Smooth muscle cell of the brain vasculature (primary cell): ENCODE measurements around the gene SHISA7.
"Not testable (repeated sequence)": the region's sequence is repeated elsewhere in the genome, so short reads cannot be mapped to it uniquely, and the experiment has no call there.

ENCODE experiments used
- DNase-seq: peaks from one replicate; pipeline ENCODE4 v3.0.0-alpha.2; 2012; ENCODE audit warnings: low read depth, low spot score

Gene SHISA7

DNA sequence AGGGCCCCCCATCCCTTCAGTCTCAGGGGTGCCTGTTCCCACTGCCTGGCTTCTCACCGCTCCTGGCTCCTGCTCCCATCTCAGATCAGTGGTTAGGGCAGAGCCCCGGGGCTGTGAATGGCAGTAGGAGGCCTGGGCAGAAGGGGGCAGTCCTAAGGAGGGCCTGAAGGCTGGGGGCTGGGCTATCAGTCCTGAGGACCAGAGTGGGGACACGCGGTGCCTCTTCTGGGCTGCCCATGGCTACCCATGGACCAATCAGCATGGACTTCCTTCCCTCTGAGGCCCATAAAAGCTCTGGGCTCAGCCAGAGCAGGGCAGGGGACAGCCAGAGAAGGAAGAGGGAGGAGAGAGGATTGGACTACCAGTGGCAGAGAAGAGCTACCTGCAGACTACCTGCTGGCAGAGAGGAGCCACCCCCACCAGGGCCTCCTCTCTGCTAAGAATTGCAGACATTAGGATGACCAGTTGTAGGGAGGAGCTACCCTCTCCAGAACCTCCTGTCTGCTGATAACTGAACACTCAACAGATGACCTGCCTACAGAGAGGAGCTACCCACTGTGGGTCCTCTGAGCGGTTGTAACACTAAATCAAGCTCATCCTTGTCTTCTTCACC is 23.4 kb downstream of the SHISA7 start:
- DNase-seq, result no peak

DNA sequence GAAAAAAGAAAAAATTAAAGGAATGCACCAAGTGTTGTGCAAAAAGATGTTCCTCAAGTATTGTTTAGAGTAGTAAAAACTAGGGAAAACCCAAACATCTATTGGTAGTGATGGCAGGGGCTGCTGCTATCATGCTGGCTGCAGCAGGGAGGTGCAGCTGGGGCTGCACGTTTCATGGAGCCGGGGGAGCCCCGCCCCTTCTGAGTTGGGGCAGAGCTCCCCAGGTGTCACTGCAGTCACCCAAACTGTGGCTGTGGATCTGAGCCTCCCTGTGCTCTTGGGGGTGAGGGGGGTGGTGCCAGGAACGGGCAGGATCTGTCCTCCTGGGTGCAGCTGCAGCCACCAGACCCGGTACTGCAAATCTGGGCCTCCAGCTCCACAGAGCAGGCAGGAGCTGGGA is 24.0 kb downstream of the SHISA7 start:
- DNase-seq, result no peak

DNA sequence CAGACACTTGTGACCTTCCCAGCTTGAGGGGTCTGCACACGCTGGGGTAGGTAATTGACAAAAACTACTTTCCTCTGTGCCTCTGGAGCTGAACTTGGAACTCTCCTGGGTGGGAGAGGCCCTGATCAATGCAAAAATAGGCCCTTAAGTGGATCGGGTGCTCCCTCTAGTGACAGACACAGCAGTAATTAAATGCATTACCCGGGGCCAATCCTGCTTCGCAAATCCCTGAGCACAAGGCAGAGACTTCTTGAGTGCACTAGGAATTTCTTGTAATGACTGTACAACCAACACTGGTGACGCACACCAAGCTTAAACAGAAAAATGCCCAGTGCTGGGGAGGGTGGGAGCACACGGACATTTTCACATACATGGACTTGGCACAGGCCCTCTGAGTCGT is 24.9 kb downstream of the SHISA7 start:
- peak; percentile 54 for DNase-seq

DNA sequence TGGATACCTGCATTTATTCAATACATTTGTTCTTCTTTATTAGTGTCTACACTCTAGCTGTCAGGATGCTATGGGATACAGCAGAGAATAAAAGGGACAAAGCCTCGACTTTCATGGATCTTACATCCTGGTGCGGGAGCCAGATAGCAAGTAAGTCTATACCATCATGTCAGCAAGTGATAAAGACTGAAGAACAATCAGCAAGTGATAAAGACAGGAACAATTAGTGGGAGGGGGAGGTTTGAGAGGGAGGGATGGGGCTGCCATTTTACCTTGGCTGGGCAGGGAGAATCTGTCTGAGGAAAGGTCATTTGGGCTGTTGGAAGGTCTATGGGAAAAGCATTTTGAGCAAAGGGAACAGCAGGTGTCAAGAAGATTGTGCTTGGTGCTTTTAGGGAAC is 32.9 kb downstream of the SHISA7 start:
- no peak for DNase-seq

DNA sequence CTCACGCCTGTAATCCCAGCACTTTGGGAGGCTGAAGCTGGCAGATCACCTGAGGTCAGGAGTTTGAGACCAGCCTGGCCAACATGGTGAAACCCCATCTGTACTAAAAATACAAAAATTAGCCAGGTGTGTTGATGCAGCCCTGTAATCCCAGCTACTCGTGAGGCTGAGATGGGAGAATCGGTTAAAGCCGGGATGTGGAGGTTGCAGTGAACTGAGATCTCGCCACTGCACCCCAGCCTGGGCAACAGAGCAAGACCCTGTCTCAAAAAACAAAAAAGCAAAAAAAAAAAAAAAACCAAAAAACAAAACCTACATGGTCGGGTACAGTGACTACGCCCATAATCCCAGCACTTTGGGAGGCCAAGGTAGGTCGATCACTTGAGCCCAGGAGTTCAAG is 33.9 kb downstream of the SHISA7 start:
- DNase-seq, result not testable (repeated sequence)

DNA sequence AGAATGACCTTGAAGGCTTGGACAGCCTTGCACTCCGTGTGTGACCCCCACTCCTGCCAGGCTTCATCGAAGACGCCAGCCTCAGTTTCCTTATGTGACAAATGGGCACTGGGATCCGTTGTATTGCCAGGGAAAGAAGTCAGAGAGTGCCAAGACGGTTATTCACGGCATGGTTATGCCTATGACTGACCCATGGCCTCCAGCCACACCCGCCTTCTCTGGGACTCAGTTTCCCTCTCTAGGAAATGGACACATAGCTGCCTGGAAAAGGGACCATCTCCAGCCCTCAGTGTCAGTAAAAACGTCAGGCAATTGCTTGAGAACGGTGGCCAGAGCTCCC is 34.6 kb downstream of the SHISA7 start:
- DNase-seq, result no peak

DNA sequence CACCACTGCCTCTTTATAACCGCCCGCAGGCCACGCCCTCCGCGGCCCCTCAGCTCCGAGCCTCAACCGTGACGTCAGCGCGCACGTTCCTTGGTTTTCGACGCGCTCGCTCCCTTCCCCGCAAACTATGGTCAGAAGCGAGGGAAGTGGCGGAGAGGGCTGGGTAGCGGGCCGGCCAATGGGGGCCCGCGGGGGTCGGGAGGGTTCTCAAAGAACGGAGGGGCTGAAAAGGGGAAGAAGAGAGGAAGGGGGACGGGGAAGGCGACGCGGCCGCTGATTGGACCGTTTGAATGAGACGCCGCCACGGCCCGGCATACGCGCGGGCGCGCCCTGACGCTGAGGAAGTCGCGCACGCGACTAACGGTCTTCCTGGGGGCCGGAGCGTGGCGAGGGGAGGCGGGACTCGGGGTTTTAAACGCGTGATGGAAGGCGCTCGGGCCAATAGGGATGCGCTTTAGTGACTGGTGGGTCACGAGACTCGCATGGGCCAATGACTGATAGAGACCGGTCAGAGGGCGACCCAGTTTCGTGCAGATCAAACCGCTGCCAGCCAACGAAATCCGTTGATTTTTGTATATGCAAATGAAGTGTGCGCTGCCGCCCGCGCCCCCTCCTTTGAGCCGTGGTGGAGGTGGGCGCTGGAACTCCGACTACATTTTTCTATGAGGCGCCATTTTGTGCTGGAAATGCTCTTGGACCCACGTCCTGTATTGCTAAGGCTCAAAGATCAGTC is 35.1 kb downstream of the SHISA7 start:
- DNase-seq, result peak; percentile 99

DNA sequence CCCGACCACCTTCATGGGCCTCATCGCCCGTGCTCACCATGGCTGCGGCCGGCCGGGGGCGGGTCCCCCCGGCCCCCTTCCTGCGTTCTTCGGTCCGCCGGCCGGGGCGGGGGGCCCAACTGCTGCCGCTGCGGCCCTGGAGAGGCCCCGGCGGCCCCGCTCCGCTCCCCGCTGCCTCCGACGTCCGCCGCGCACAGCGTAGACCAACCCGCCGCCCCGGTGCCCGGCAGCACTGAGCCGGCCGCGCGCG is 35.6 kb downstream of the SHISA7 start, which contains the start of gene UBE2S:
Gene UBE2S, minus strand, starts transcription at position 239 of the 250 bp plus-strand sequence. Its CDS starts 199 bp downstream, at position 40.
- DNase-seq, result not testable (repeated sequence)

DNA sequence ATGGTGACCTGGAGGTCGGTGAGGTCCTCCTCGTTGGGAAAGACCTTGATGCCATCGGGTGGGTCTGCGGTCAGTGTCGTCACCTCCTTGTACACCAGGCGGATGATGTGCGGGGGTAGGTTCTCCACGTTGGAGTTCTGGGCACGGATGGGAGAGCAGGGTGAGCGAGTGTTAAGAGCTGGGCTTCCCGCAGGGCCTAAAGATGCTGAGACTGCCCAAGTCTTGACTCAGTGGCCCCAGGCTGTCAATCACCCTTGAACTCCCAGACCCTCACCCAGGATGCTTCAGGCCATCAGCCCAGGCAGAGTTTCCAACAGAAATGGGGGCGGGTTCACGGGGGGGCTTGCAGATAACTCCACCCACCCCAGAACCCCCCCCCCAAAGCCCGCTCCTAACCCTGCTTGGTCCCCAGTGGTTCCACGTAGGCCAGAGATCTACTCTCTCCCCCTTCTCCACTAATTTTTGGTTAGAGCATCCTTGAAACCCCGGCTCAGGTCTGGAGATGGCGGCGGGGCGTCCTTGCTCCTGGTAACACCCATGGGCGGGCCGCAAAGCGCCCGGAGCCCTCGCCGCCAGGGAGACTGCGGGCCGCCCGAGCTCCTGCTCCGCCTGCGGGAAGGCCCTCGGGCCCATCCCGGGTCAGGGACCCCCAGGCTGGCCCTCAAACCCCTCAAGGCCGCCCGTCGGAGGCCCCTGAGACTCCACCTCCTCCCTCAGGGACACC is 36.1 kb downstream of the SHISA7 start:
- DNase-seq, result no peak

DNA sequence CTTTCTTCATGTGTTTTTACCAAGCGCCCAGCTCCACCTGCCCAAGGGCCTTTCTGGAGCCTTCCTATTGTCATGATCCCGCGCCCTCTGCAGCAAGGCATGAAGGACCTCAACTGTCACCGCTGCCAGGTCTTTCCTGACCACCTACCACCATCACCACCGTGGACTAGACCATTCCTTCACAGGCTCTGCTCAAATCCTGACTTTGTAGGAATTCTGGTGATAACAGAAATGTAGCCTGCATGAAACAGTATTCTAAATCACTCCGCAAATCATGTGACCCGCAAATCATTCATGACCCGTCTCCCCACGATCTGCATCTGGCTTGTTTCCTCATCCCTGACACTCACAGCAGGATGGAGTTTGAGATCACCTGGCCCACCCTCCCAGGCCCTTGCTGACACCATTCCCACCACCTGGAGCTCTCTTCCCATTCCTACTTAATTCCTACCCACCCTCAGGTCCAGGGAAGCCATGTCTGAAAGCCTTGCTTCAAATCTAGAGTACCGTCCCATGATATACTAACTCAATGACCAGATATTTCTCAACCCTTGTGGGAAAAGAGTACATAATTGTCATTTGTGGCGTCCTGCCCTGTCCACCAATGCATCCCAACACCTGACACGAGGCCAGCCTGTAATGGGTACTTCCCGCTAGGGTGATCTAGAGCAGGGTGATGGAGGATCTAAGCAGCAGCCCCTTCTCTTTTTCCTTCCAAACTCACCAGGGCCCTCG is 36.8 kb downstream of the SHISA7 start:
- DNase-seq, result no peak

DNA sequence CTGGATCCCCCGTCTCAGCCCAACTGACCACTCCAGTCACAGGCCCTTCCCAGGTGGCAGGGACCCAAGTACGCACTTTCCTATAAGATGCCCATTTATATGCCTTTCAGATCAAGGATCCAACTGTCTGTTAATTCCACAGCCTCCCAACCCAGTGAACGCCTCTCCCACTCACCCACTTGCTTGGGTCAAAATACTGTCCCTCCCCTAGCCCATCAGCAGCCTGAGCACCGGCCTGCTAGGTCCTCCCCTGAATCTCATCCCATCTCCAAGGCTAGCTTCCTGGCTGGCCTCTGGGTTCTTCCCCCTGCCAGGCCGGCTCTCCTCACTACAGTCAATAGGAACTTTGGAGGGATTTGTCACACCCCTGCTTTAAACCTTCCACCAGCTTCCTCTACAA is 37.5 kb downstream of the SHISA7 start:
- DNase-seq, result no peak

DNA sequence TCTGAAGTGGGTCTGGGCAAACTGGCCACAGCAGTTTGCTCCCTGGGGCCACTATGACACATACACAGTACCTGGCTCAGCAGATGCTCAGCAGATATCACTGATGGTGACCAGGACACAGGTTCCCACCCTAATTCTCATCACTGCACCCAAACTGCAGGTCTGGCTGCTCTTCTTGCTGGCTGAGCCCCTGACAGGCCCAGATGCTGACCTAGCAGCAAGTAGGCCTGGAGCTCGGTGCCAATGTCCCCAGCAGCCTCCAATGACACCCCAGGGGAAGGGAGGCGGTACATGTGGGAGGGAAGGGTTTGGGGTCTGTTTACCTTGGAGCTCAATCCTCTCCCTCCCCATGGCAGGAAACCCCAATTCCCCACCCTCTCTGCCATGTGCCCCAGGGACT is 40.6 kb downstream of the SHISA7 start:
- DNase-seq, result no peak

DNA sequence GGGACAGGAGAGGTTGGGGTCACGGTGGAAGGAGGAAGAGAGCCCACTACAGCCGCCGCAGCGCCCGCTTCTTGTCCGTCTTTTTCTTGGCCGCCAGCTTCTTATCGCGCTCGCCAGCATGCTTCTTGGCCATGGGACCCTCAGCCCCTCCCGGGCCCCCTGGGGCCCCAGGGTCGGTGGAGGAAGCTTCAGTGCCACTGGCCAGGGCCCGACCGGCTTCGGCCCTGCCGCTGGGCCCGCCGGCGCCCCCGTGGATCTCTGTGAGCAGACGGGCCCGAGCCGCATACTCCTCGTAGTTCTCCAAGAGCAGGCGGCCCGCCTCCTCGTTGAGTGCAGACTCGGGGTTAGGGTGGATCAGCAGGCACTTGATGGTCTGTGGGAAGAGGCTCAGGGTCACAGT is 41.7 kb downstream of the SHISA7 start:
- DNase-seq, result not testable (repeated sequence)

DNA sequence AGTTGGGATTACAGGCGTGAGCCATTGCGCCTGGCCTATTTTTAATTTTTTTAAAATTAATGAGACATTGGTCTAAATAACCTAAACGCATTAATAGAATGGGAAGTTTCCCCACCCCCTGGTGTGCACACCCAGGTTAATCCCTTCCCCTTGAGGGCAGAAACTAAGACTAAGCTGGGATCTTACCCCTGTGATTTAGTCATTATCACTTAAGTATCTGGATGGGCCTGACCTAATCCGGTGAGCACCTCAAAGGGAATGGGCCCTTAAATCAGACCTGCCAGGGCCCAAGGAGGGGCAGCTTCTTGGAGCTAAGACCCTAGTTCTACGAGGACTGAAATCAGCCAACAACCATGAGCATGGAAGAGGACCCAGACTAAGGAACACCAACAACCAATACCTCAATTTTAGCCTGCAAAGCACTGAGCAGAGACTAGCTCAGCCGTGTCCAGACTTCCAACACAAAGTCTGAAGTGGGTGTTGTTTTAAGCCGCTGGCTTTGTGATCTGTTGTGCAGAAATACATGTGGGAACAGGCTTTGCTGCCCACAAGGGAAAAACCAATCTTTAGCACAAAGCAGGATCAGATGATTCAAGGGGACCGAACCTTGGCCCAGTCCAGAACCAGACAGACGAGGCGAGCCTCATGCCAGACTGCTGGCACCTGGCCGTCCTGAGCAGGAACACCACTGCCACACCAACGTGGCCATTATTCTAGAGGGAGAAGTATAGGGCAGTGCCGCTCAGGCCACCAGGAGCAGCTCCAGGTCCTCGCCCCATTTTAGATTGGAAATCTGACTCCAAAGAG is 42.6 kb downstream of the SHISA7 start:
- no peak for DNase-seq

DNA sequence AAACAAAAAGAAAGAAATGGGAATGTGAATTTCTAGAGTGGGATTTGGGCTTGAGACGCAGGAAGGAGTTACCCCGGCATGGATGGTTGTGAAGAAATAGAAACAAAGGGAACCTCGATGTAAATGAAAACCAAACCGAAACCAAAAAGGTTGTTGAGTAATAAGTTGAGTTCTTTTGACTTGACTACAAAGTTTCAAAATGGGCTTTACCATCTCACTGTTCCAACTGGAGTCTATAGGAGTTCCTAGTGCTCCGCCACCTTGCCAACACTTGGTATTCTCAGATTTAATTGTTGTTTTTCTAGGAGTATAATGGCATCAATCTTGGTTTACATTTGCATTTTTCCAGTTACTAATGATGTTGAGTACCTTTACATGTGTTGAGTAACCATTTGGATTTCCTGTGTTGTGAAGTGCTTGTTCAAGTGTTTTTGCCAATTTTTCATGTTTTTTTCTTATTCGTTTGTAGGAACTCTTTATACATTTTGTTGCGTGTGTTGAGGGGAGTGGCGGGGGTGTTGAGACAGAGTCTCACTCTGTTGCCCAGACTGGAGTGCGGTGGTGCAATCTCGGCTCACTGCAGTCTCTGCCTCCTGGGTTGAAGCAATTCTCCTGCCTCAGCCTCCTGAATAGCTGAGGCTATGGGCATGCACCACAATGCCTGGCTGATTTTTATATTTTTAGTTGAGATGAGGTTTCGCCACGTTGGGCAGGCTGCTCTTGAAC is 44.7 kb downstream of the SHISA7 start:
- no peak for DNase-seq

DNA sequence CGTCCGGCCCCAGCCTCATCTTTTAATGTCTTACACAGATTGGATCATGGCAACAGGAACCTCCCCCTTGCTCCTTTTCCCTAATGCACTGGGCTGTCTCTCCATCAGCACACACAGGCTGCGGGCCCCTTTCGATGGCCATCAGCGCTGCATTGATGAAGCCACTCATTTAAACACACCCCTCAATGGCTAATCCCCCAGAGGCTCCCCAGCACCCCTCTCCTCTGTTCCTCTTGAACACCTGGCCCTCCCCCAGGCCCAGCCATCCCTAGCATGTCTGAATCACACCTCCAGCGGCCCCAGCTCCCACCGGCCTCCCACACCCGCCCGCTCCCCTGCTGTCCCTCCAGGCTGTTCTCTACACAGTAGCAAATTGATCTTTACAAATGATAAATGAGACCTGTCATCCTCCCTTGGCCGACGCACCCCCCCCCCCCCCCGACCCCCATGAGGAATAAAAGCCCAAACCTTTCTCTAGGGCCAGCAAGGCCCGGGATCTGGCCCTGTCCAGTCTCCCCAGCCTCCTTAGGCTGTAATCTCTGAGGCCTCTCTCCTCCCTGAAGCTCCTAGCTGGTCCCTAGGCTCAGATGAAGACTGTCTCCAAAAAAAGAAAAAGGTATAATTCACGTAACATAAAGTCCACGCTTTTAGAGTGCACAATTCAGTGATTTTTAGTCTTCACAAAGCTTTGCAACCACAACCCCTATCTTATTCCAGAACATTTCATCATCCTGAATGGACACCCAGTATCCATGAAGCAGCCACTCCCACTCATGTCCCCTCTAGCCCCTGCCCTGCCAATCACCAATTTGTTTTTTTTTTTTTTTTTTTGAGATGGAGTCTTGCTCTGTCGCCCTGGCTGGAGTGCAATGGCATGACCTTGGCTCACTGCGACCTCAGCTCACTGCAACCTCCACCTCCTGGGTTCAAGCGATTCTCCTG is 50.0 kb downstream of the SHISA7 start:
- no peak for DNase-seq

DNA sequence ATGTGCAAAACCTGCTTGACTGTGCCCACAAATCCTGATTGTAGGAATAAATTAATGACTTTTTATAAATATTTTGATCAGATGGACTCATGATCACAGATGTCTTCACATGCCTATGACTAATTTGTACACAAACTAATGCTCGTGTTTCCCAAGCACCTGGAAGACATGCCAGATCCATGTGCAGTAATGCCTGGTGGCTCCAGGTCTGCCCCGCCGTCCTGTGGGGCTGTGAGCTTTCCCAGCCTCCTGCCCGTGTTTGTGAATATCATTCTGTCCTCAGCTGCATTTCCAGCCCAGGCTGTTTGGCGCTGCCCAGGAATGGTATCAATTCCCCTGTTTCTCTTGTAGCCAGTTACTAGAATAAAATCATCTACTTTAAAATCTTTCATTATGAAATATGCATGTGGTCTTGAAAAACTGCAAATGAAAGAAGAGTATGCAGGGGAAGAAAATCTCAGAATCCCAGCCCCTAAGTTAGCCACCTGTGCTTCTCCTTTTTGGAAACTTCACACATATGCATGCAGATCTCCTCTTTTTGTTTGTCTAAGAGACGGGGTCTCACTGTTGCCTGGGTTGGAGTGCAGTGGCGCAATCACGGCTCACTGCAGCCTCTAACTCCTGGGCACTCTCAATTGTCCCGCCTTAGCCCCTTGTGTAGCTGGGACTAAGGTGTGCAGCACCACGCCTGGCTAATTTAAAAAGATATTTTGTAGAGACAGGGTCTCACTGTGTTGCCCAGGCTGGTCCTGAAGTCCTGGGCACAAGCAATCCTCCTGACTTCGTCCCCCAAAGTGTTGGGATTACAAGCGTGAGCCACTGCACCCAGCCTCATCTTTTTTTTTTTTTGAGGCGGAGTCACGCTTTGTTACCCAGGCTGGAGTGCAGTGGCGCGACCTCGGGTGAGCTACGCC is 51.1 kb downstream of the SHISA7 start:
- no peak for DNase-seq

DNA sequence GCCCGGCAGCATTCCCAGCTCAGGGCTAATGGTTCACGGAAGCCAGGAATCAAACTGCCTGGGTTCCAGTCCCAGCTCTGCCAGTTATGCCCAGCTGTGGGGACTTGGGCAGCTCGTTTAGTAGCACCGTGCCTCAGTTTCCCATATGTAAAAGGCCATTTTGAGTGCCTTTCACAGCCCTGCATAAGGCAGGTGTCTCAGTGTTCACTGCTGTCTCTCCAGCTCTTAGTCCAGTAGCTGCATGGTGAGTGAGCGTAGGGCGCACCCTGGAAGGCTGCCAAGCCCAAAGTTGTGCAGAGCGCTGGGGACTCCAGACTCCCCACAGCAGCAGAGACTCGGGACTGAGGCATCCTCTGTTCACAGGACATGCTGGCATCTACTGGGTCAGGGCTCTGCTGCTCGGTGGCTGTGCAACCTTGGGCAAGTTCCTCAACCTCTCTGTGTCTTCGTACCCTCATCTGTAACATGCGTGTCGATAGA is 51.9 kb downstream of the SHISA7 start:
- DNase-seq, result no peak

DNA sequence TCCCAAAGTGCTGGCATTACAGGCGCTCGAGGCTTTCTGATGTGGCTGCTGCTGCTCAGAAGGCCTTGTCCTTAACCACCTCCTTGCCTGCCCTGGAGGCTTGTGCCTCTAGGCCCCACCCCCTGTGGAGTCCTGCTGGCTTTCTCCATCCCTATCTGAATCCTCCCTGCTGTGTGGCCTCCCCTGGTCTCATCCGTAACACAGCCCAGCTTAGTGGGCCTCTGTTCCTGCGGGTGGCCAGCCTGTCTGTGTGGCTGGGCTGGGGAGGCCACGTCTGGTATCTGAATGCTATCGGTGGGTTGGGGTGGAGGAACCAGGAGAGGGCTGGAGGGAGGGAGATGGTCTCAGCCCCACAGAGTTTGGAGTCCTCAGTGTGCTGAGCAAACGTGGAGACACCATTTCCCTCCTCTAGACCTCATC is 52.6 kb downstream of the SHISA7 start:
- no peak for DNase-seq
